Testis (tissue), 3 donors: ENCODE results near the gene KIF4A. TPM values are rescaled to one million over a fixed set of nuclear protein-coding genes. Genes with fewer than 3 reads are reported as not detected.

Experiments
- DNase-seq: peaks from one replicate; pipeline ENCODE4 v3.0.0-alpha.2; 2019
- H3K27ac ChIP-seq, 2 donors: fragments of 200-600 bp; sonication (generic); one replicate each; pipeline ENCODE4 v1.5.1; 2019
- H3K27me3 ChIP-seq: fragments of 200-600 bp; sonication (generic); one replicate; pipeline ENCODE4 v1.5.1; 2019
- H3K36me3 ChIP-seq: fragments of 200-600 bp; sonication (generic); one replicate; pipeline ENCODE4 v1.5.1; 2017; ENCODE audit warnings: low read depth; ENCODE audit errors: missing control alignments
- H3K4me1 ChIP-seq: fragments of 200-600 bp; sonication (generic); one replicate; pipeline ENCODE4 v1.5.1; 2019
- H3K4me3 ChIP-seq, 2 donors: fragments of 200-600 bp; sonication (generic); one replicate each; pipeline ENCODE4 v1.5.1; 2017 to 2019
- H3K9me3 ChIP-seq: fragments of 200-600 bp; sonication (generic); one replicate; pipeline ENCODE4 v1.5.1; 2017
- CTCF ChIP-seq, 3 experiments: fragments of 450-650 bp in 2 of 3; fragments of 200-600 bp in 1 of 3; sonication (generic) in 1 of 3; IDR thresholded peaks; one replicate each; pipeline ENCODE4 v1.5.1; 2016 to 2019; ENCODE audit warnings: antibody characterized with exemption in 3 of 3, mild to moderate bottlenecking in 2 of 3, moderate library complexity in 1 of 3
- POLR2A ChIP-seq: fragments of 450-650 bp; IDR thresholded peaks from one replicate; pipeline ENCODE4 v1.6.1; 2017; ENCODE audit warnings: antibody characterized with exemption, mild to moderate bottlenecking, moderate library complexity
- WGBS, 2 donors: methylation state at CpG; one replicate each; pipeline ENCODE4 v1.1.5; 2018; 5-methylcytosine and 5-hydroxymethylcytosine counted together
- intact Hi-C: fragments of 100-400 bp; cut with DNase I; formaldehyde crosslinking; loops from one replicate; pipeline ENCODE4 v1.15.1; 2023; ENCODE audit warnings: low total_unique reads
- polyA plus RNA-seq: library from polyadenylated mRNA; stranded (reverse); fragments of 350-450 nt; fragmentation: Illumina TruSeq; extraction: RNeasy Lipid Tissue Mini Kit (QIAGEN cat#74804); gene quantifications from one replicate; pipeline ENCODE4 v1.2.3, GENCODE V29; 2014; ENCODE audit warnings: low read depth, low replicate concordance; ENCODE audit not compliant: insufficient read depth
- total RNA-seq, 2 donors: library from RNA; depleted of rRNA; stranded (reverse); fragments of >200 nt; gene quantifications; one replicate each; pipeline ENCODE4 v1.2.3, GENCODE V29; 2016

KIF4A gene
- total and polyA plus RNA-seq, 3 donors from 2014 or later, result 2.0 to 3.6 (median 2.4) TPM

- intact Hi-C loops, result no loop called here
- 97 to 100% methylated on average over 1 to 3 of the region's 3 CpGs for WGBS, 2 donors
Measured at GRCh38 chrX:70254909-70255308, 35.0 kb upstream of the KIF4A start.

GRCh38 chrX:70255452-70255851 lies 34.5 kb upstream of the KIF4A start:
- no peak for TF ChIP-seq CTCF (IDR thresholded peaks at IDR 0.05)
- TF ChIP-seq POLR2A, result no peak
- Histone ChIP-seq H3K36me3 (no peaks in the 10 kb centered on the region), H3K27me3 (no peaks in the 10 kb centered on the region), H3K9me3 (no peaks in the 10 kb centered on the region), H3K27ac (no peak overlapping the region), H3K4me3 (no peak overlapping the region), H3K4me1 (no peaks in the 10 kb centered on the region)
- no peak for DNase-seq
- intact Hi-C loops, result no loop called here
- 82 to 100% methylated on average over 2 of the region's 2 CpGs for WGBS, 2 donors

More at GRCh38 chrX:70254909-70255308, 35.0 kb upstream of the KIF4A start:
- H3K27ac ChIP-seq, result no peak overlapping the region
- H3K9me3 ChIP-seq, result no peaks in the 10 kb centered on the region
- DNase-seq, result no peak
- no peaks in the 10 kb centered on the region for H3K27me3 ChIP-seq
- no peak overlapping the region for H3K4me3 ChIP-seq
- H3K4me1 ChIP-seq, result no peaks in the 10 kb centered on the region
- no peaks in the 10 kb centered on the region for H3K36me3 ChIP-seq
- TF ChIP-seq POLR2A, result no peak
- no peak for TF ChIP-seq CTCF (IDR thresholded peaks at IDR 0.05)

GRCh38 chrX:70257423-70258288 lies 32.2 kb upstream of the KIF4A start:
- intact Hi-C loops, result no loop called here
- no peak for DNase-seq
- no peak overlapping the region for H3K27ac ChIP-seq
- no peaks in the 10 kb centered on the region for H3K4me1 ChIP-seq
- TF ChIP-seq POLR2A (no peak), CTCF (IDR thresholded peaks at IDR 0.05) (no peak)
- no peak overlapping the region for H3K4me3 ChIP-seq
- no peaks in the 10 kb centered on the region for H3K27me3 ChIP-seq
- WGBS, 2 donors, result 86 to 100% methylated on average over 3 to 5 of the region's 5 CpGs
- H3K36me3 ChIP-seq, result no peaks in the 10 kb centered on the region
- H3K9me3 ChIP-seq, result no peaks in the 10 kb centered on the region

- intact Hi-C loops, result no loop called here
- WGBS, 2 donors, result 75 to 77% methylated on average over 2 to 4 of the region's 4 CpGs
Measured at GRCh38 chrX:70260104-70260503, 29.8 kb upstream of the KIF4A start, which contains the start of gene P2RY4. Gene P2RY4 (minus strand): TSS chrX:70260204. CDS start chrX:70259624, 580 bp downstream.

More at GRCh38 chrX:70260104-70260503, 29.8 kb upstream of the KIF4A start, which contains the start of gene P2RY4:
- H3K27ac ChIP-seq, result no peak within 1 kb of the TSS
- H3K4me3 ChIP-seq, result no peak within 1 kb of the TSS
- TF ChIP-seq CTCF (IDR thresholded peaks at IDR 0.05) (no peak), POLR2A (no peak)
- no peak for DNase-seq
- H3K27me3 ChIP-seq, result no peaks in the 10 kb centered on the region
- H3K9me3 ChIP-seq, result no peaks in the 10 kb centered on the region
- H3K36me3 ChIP-seq, result no peaks in the 10 kb centered on the region
- H3K4me1 ChIP-seq, result no peaks in the 10 kb centered on the region
